HL-60 (cell line): ENCODE measurements around the gene SETD3.

ENCODE experiments used
- DNase-seq, 2 experiments: peaks; one replicate each; pipeline ENCODE4 v3.0.0-alpha.2; 2010 to 2020; ENCODE audit warnings: low read depth in 1 of 2, low spot score in 1 of 2
- H3K27ac ChIP-seq: fragments of 250-450 bp; sonication (Bioruptor Pico); replicated peaks from 2 replicates; pipeline ENCODE4 v1.5.1; 2020; ENCODE audit warnings: mild to moderate bottlenecking, moderate library complexity
- H3K27me3 ChIP-seq: fragments of 250-450 bp; sonication (Bioruptor Pico); 2 replicates; pipeline ENCODE4 v1.5.1; 2021; ENCODE audit warnings: mild to moderate bottlenecking, moderate library complexity; ENCODE audit not compliant: insufficient read depth, poor library complexity, severe bottlenecking
- H3K4me3 ChIP-seq: replicated peaks from 2 replicates; pipeline ENCODE4 v1.5.1; 2011; ENCODE audit warnings: mild to moderate bottlenecking, control low read depth, low read length; ENCODE audit not compliant: insufficient read depth
- GABPA ChIP-seq: IDR thresholded peaks from 2 replicates; pipeline ENCODE4 v1.6.1; 2012; ENCODE audit warnings: low read depth
- POLR2AphosphoS5 ChIP-seq: IDR thresholded peaks from 2 replicates; pipeline ENCODE4 v1.6.1; 2012; ENCODE audit warnings: low read depth
- SPI1 ChIP-seq: IDR thresholded peaks from 2 replicates; pipeline ENCODE4 v1.6.1; 2012; ENCODE audit warnings: low read depth, mild to moderate bottlenecking, borderline replicate concordance
- TF ChIP-seq, protein P1 (sequence below): IDR thresholded peaks from 2 replicates; pipeline ENCODE4 v1.6.1; 2012; ENCODE audit warnings: low read depth; ENCODE audit not compliant: insufficient replicate concordance
- TF ChIP-seq, protein P2 (sequence below): IDR thresholded peaks from one replicate; pipeline ENCODE4 v1.5.1; 2011; ENCODE audit warnings: low read length, control low read depth, inconsistent platforms; ENCODE audit not compliant: insufficient read depth

SETD3 gene

DNA sequence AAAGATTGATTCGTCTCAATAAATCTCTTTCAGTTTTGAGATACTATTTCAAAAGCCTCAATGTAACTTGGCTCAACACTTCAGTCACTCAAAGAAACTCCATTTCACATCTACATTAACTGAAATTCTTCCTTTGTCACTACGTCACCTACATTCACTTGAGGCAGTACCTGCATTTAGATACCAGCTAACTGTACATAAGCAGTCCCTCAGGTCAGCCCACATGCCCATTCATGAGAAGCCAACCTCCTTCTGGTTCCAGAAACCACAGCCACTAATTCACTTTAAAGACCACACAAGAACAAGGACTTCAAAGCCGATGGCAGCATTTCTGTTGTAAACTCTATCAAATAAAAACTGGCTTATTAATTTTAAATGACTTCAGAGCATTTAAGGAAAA lies 43.0 kb downstream of the SETD3 start:
- no peak overlapping the region for H3K4me3 ChIP-seq

DNA sequence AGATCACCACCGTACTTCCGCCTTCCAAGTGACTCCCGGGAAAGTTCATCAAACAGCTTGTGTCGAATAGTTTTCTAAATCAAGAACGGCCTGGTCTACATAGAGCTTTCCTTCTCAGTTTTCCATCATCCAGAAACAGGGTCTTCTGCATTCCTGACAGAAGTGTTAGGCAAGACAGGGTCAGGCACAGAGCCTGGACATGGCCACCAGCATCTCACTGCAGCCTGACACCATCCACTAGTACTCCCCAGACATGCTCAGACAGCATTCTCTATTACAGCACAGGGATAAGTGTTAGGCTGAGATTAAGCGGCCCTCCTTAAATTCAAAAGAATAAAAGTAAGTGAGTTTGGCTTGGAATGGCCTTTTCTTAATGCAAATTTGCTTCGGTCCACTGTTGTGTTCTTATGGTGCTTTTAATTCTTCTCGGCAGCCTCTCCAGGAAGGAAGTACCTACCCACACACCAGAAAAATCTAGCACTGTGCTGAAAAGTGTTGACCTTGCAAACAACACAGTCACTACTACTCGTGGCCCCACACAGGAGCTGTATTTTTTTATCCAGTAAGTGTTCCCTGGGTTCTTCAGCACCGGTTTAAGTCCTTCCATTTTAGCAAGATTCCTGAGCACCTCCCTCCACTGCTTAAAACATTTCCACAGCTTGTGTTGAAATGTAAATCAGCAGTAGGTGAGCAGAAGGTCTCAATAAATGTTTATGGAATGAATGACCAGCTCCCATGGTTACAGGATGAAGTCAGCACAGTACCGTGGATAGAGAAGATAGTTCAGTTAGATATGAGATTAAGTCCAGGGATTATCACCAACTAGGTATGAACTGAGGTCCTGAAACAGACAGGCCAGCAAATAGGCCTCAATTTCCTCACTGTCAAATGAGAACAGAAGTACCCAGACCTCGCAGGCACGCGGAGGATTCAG lies 44.1 kb downstream of the SETD3 start:
- Histone ChIP-seq H3K4me3 (no peak overlapping the region), H3K27me3 (no peaks in the 10 kb centered on the region), H3K27ac (no peak overlapping the region)
- DNase-seq, result no peak
- TF ChIP-seq, protein P1, sequence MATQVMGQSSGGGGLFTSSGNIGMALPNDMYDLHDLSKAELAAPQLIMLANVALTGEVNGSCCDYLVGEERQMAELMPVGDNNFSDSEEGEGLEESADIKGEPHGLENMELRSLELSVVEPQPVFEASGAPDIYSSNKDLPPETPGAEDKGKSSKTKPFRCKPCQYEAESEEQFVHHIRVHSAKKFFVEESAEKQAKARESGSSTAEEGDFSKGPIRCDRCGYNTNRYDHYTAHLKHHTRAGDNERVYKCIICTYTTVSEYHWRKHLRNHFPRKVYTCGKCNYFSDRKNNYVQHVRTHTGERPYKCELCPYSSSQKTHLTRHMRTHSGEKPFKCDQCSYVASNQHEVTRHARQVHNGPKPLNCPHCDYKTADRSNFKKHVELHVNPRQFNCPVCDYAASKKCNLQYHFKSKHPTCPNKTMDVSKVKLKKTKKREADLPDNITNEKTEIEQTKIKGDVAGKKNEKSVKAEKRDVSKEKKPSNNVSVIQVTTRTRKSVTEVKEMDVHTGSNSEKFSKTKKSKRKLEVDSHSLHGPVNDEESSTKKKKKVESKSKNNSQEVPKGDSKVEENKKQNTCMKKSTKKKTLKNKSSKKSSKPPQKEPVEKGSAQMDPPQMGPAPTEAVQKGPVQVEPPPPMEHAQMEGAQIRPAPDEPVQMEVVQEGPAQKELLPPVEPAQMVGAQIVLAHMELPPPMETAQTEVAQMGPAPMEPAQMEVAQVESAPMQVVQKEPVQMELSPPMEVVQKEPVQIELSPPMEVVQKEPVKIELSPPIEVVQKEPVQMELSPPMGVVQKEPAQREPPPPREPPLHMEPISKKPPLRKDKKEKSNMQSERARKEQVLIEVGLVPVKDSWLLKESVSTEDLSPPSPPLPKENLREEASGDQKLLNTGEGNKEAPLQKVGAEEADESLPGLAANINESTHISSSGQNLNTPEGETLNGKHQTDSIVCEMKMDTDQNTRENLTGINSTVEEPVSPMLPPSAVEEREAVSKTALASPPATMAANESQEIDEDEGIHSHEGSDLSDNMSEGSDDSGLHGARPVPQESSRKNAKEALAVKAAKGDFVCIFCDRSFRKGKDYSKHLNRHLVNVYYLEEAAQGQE, result no peak
- TF ChIP-seq GABPA, result no peak
- TF ChIP-seq, protein P2, sequence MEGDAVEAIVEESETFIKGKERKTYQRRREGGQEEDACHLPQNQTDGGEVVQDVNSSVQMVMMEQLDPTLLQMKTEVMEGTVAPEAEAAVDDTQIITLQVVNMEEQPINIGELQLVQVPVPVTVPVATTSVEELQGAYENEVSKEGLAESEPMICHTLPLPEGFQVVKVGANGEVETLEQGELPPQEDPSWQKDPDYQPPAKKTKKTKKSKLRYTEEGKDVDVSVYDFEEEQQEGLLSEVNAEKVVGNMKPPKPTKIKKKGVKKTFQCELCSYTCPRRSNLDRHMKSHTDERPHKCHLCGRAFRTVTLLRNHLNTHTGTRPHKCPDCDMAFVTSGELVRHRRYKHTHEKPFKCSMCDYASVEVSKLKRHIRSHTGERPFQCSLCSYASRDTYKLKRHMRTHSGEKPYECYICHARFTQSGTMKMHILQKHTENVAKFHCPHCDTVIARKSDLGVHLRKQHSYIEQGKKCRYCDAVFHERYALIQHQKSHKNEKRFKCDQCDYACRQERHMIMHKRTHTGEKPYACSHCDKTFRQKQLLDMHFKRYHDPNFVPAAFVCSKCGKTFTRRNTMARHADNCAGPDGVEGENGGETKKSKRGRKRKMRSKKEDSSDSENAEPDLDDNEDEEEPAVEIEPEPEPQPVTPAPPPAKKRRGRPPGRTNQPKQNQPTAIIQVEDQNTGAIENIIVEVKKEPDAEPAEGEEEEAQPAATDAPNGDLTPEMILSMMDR, result no peak
- TF ChIP-seq POLR2AphosphoS5, result no peak
- no peak for TF ChIP-seq SPI1

More for the DNA sequence above, 43.0 kb downstream of the SETD3 start:
- no peak for TF ChIP-seq POLR2AphosphoS5
- TF ChIP-seq, protein P1, result no peak
- TF ChIP-seq, protein P2, result no peak
- no peak for TF ChIP-seq GABPA
- no peak for TF ChIP-seq SPI1
- Histone ChIP-seq H3K27ac (no peak overlapping the region), H3K27me3 (no peaks in the 10 kb centered on the region)
- no peak for DNase-seq

DNA sequence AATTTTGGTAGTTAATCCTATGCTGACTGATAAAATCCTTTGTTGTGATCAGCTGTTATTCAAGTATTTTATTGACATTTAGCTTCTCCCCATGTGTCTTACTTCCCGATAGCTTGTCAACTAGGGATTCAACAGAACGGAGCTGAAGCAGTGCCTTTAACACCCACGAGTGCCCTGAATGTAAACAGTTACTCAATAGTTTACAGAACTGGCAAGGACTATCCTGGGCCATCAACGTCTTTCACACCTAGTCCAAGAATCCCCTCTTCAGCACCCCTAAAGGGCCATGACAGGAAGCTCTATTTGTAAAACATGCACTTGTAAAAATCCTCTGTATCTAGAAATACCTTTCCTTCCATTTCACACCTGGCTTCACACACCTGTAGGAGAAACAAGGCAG lies 45.3 kb downstream of the SETD3 start:
- Histone ChIP-seq H3K4me3 (no peak overlapping the region), H3K27ac (no peak overlapping the region), H3K27me3 (no peaks in the 10 kb centered on the region)
- DNase-seq, result no peak
- TF ChIP-seq POLR2AphosphoS5, result no peak
- no peak for TF ChIP-seq SPI1
- TF ChIP-seq, protein P1, result no peak
- no peak for TF ChIP-seq GABPA
- TF ChIP-seq, protein P2, result no peak
